GM18951 (cell line): ENCODE results near the gene DOP1A.

Source experiments
- POLR2A ChIP-seq: IDR thresholded peaks from 4 replicates; pipeline ENCODE4 v1.6.1; 2011; ENCODE audit warnings: mild to moderate bottlenecking; ENCODE audit not compliant: insufficient read length, insufficient read depth; ENCODE audit errors: extremely low read depth
- in situ Hi-C: fragments of 300-500 bp; cut with MboI; formaldehyde crosslinking; loops from one replicate; pipeline ENCODE4 v1.12.0; 2022; ENCODE audit warnings: low sequenced_read_pairs, mixed read lengths, inconsistent platforms; ENCODE audit not compliant: unreplicated experiment

DOP1A gene

GRCh38 chr6:83138118-83138722 lies 70.7 kb downstream of the DOP1A start:
- in situ Hi-C loops, result no loop called here
- TF ChIP-seq POLR2A, result no peak

- in situ Hi-C loops, result no loop called here
- no peak for TF ChIP-seq POLR2A
Observed at GRCh38 chr6:83138758-83139157, 71.3 kb downstream of the DOP1A start.

GRCh38 chr6:83151114-83151513 lies 83.6 kb downstream of the DOP1A start:
- in situ Hi-C loops, result no loop called here
- no peak for TF ChIP-seq POLR2A

GRCh38 chr6:83152913-83153312 lies 85.4 kb downstream of the DOP1A start:
- in situ Hi-C loops, result no loop called here
- no peak for TF ChIP-seq POLR2A

GRCh38 chr6:83153883-83154521 lies 86.5 kb downstream of the DOP1A start:
- in situ Hi-C loops, result no loop called here

GRCh38 chr6:83155794-83156193 lies 88.3 kb downstream of the DOP1A start:
- no peak for TF ChIP-seq POLR2A
- in situ Hi-C loops, result no loop called here

More at GRCh38 chr6:83153883-83154521, 86.5 kb downstream of the DOP1A start:
- TF ChIP-seq POLR2A, result no peak

DNA sequence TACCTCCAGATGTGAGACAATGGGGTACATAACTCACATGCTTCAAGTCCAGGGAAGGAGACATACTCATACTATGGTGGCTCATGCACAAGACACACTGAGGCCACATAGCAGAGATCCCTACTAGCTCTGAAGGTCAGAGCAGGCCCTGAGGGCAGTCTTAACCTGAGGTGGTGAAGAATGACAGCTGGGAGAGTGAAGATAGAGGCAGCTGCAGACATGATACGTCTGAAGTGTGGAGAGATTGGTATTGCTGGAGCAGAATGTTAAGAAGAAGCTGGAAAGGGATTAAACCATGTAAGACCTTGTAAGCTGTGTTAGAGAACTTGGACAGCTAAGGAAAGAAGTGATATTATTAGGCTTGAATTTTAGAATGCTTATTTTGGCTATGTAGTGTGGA lies 92.7 kb downstream of the DOP1A start:
- TF ChIP-seq POLR2A, result no peak
- in situ Hi-C loops, result no loop called here

DNA sequence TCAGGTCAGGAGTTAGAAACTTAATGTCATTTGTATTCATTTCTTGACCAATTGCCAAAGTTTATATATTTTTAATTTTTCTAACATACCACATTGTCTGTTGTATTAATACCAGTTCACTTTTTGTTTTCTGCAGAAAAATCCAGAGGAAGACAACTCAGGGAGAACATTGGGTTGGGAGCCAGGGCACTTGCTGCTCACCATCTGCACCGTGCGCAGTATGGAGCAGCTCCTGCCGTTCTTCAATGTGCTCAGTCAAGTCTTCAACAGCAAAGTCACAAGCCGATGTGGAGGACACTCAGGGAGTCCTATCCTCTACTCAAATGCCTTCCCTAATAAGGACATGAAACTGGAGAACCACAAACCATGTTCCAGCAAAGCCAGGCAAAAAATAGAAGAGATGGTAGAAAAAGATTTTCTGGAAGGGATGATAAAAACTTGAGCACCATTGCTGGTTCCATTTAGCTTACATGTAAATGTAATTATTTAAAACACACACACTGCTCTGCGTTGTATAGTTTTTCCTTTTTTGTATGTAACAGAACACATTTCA lies 100.3 kb downstream of the DOP1A start:
- in situ Hi-C loops, result no loop called here

DNA sequence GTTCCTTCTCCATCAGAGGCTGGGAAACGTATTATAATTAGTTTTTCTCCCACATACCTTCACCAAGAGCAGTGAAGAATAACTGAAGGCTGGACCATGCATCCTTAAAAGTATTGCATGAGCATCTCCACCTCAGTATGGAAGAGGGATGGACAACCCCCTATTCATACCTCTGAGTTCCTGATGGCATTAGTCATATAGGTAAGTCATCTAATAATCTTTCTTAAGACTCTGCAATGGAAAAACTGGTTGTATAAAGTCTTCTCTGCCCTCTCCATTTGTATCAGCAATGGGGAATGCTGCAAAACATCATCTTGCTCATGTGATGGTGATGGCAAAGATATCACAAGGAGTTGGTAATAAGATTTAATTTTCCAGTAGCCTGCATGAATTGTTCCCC lies 101.1 kb downstream of the DOP1A start:
- TF ChIP-seq POLR2A, result no peak
- in situ Hi-C loops, result no loop called here

More for the DNA sequence above, 100.3 kb downstream of the DOP1A start:
- no peak for TF ChIP-seq POLR2A

- in situ Hi-C loops, result no loop called here
Observed at GRCh38 chr6:83169106-83169505, 101.6 kb downstream of the DOP1A start.

DNA sequence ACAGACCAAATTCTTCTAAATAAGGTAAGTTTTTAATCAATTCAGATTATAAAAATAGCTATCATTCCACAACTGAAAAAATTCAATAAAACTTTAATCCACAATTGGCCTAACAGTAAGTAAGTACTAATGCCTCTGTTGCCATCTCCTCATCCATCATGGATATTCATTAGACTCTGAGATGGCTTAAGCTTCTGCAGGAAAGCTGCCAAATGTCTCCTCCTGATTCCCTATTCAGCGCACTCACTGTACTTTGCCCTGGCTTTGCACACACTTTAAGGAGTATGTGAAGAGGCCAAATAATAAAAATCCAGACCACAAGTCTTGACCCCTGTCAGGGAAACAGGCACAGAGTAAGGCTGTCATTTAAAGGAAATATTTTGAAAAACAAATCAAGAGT lies 102.0 kb downstream of the DOP1A start:
- TF ChIP-seq POLR2A, result no peak
- in situ Hi-C loops, result no loop called here

More at GRCh38 chr6:83169106-83169505, 101.6 kb downstream of the DOP1A start:
- TF ChIP-seq POLR2A, result no peak

DNA sequence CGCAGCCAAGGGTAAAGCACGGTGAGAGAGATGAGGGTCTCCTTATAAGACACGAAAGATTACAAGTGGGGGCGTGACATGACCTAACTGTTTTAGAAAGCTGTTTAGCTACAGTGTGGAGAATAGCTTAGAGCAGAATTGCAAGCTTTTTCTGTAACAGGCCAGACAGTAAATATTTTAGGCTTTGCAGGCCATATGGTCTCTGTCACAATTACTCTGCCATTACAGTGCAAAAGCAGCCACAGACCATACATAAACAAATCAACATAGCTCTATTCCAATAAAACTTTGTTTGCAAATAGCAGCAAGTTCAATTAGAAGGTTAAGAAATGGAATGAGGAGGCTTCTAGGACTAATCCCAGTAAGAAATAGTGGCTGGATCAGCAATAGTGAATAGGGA lies 108.8 kb downstream of the DOP1A start:
- in situ Hi-C loops, result no loop called here

GRCh38 chr6:83180426-83180950 lies 113.0 kb downstream of the DOP1A start:
- in situ Hi-C loops, result no loop called here
- TF ChIP-seq POLR2A, result no peak

More for the DNA sequence above, 108.8 kb downstream of the DOP1A start:
- no peak for TF ChIP-seq POLR2A

- in situ Hi-C loops, result no loop called here
Observed at GRCh38 chr6:83182114-83182513, 114.6 kb downstream of the DOP1A start.

More at GRCh38 chr6:83182114-83182513, 114.6 kb downstream of the DOP1A start:
- no peak for TF ChIP-seq POLR2A
